H9 (cell line): ENCODE measurements around the gene ANKMY1. TPM values are rescaled to one million over a fixed set of nuclear protein-coding genes. Genes with fewer than 3 reads are reported as not detected.

Experiments
- DNase-seq: peaks from one replicate; pipeline ENCODE4 v3.0.0-alpha.2; 2017
- H2AFZ ChIP-seq: one replicate; pipeline ENCODE4 v1.6.1; 2013; ENCODE audit warnings: mild to moderate bottlenecking, low read length, control low read depth, moderate library complexity
- H2AK5ac ChIP-seq: 2 replicates; pipeline ENCODE4 v1.6.1; 2013; ENCODE audit warnings: low read length, control low read depth, mixed read lengths; ENCODE audit not compliant: insufficient read length
- H2BK120ac ChIP-seq: one replicate; pipeline ENCODE4 v1.6.1; 2013; ENCODE audit warnings: low read depth, mild to moderate bottlenecking, low read length, control low read depth, inconsistent platforms; ENCODE audit not compliant: poor library complexity, severe bottlenecking
- H2BK12ac ChIP-seq: 2 replicates; pipeline ENCODE4 v1.6.1; 2013; ENCODE audit warnings: low read length, control low read depth, mixed read lengths, low read depth; ENCODE audit not compliant: insufficient read length
- H2BK15ac ChIP-seq: 2 replicates; pipeline ENCODE4 v1.6.1; 2013; ENCODE audit warnings: low read depth, low read length, control low read depth
- H2BK20ac ChIP-seq: one replicate; pipeline ENCODE4 v1.6.1; 2013; ENCODE audit warnings: low read depth, mild to moderate bottlenecking, low read length, control low read depth, inconsistent platforms; ENCODE audit not compliant: poor library complexity, severe bottlenecking
- H2BK5ac ChIP-seq: 2 replicates; pipeline ENCODE4 v1.6.1; 2013; ENCODE audit warnings: low read length, control low read depth, mixed read lengths; ENCODE audit not compliant: insufficient read length
- H3K14ac ChIP-seq: 2 replicates; pipeline ENCODE4 v1.6.1; 2013; ENCODE audit warnings: low read length, control low read depth; ENCODE audit not compliant: insufficient read depth
- H3K18ac ChIP-seq: 2 replicates; pipeline ENCODE4 v1.6.1; 2013; ENCODE audit warnings: low read depth, mild to moderate bottlenecking, mixed read lengths, low read length, control low read depth; ENCODE audit not compliant: insufficient read length
- H3K23ac ChIP-seq: 2 replicates; pipeline ENCODE4 v1.6.1; 2013; ENCODE audit warnings: low read length, control low read depth, mixed read lengths, low read depth; ENCODE audit not compliant: insufficient read length
- H3K23me2 ChIP-seq: 2 replicates; pipeline ENCODE4 v1.6.1; 2013; ENCODE audit warnings: low read depth, mild to moderate bottlenecking, mixed read lengths, low read length, control low read depth; ENCODE audit not compliant: insufficient read length, poor library complexity, severe bottlenecking
- H3K27ac ChIP-seq: 2 replicates; pipeline ENCODE4 v1.5.1; 2013; ENCODE audit warnings: low read length, control low read depth, mixed read lengths, low read depth; ENCODE audit not compliant: insufficient read length
- H3K27me3 ChIP-seq: 2 replicates; pipeline ENCODE4 v1.6.1; 2013; ENCODE audit warnings: low read length, control low read depth, inconsistent platforms; ENCODE audit not compliant: insufficient read depth
- H3K4ac ChIP-seq: 2 replicates; pipeline ENCODE4 v1.6.1; 2013; ENCODE audit warnings: low read depth, mild to moderate bottlenecking, control low read depth, inconsistent platforms, low read length, moderate library complexity
- H3K4me1 ChIP-seq: 2 replicates; pipeline ENCODE4 v1.6.1; 2013; ENCODE audit warnings: low read length, control low read depth, inconsistent platforms; ENCODE audit not compliant: insufficient read depth
- H3K4me2 ChIP-seq: 2 replicates; pipeline ENCODE4 v1.6.1; 2013; ENCODE audit warnings: low read length, control low read depth, mixed read lengths; ENCODE audit not compliant: insufficient read length, insufficient read depth
- H3K56ac ChIP-seq: 2 replicates; pipeline ENCODE4 v1.6.1; 2013; ENCODE audit warnings: low read depth, mild to moderate bottlenecking, mixed read lengths, low read length, control low read depth; ENCODE audit not compliant: insufficient read length
- H3K79me1 ChIP-seq: 2 replicates; pipeline ENCODE4 v1.6.1; 2013; ENCODE audit warnings: low read depth, mild to moderate bottlenecking, moderate library complexity, low read length, control low read depth, inconsistent platforms; ENCODE audit not compliant: insufficient read depth, poor library complexity, severe bottlenecking
- H3K79me2 ChIP-seq: 2 replicates; pipeline ENCODE4 v1.6.1; 2013; ENCODE audit warnings: low read length, control low read depth, inconsistent platforms; ENCODE audit not compliant: insufficient read depth
- H3K9ac ChIP-seq: 2 replicates; pipeline ENCODE4 v1.6.1; 2013; ENCODE audit warnings: low read length, control low read depth, mixed read lengths; ENCODE audit not compliant: insufficient read length; ENCODE audit errors: extremely low read depth
- H3K9me3 ChIP-seq: one replicate; pipeline ENCODE4 v1.6.1; 2013; ENCODE audit warnings: low read depth, low read length, inconsistent platforms; ENCODE audit not compliant: control insufficient read depth
- H3T11ph ChIP-seq: one replicate; pipeline ENCODE4 v1.6.1; 2013; ENCODE audit warnings: mild to moderate bottlenecking, low read length, control low read depth, inconsistent platforms
- H4K20me1 ChIP-seq: one replicate; pipeline ENCODE4 v1.6.1; 2013; ENCODE audit not compliant: control insufficient read depth, insufficient read length, insufficient read depth
- H4K5ac ChIP-seq: 2 replicates; pipeline ENCODE4 v1.6.1; 2013; ENCODE audit warnings: low read depth, mild to moderate bottlenecking, mixed read lengths, low read length, control low read depth; ENCODE audit not compliant: insufficient read length
- H4K8ac ChIP-seq: replicated peaks from 2 replicates; pipeline ENCODE4 v1.6.1; 2013; ENCODE audit warnings: low read length, control low read depth, mixed read lengths, low read depth; ENCODE audit not compliant: insufficient read length
- H4K91ac ChIP-seq: 2 replicates; pipeline ENCODE4 v1.6.1; 2013; ENCODE audit warnings: low read depth, mild to moderate bottlenecking, moderate library complexity, mixed read lengths, low read length, control low read depth; ENCODE audit not compliant: insufficient read length
- H3K27ac Mint-ChIP-seq, 3 experiments: 2 replicates in 2 of 3; 3 replicates in 1 of 3; pipeline ENCODE4 v1.8.0; 2020 to 2021; ENCODE audit warnings: mixed read lengths in 3 of 3, mild to moderate bottlenecking in 1 of 3, moderate library complexity in 1 of 3
- H3K27me3 Mint-ChIP-seq: 2 replicates; pipeline ENCODE4 v1.8.0; 2021; ENCODE audit warnings: low read depth, mild to moderate bottlenecking, moderate library complexity, mixed read lengths
- H3K36me3 Mint-ChIP-seq, 3 experiments: 2 replicates in 2 of 3; 3 replicates in 1 of 3; pipeline ENCODE4 v1.8.0; 2020 to 2021; ENCODE audit warnings: low read depth in 3 of 3, mixed read lengths in 3 of 3; ENCODE audit not compliant: insufficient read depth in 1 of 3
- H3K4me1 Mint-ChIP-seq, 2 experiments: 2 replicates each; pipeline ENCODE4 v1.8.0; 2020; ENCODE audit warnings: mixed read lengths in 2 of 2
- H3K4me3 Mint-ChIP-seq, 2 experiments: 2 replicates in 1 of 2; 3 replicates in 1 of 2; pipeline ENCODE4 v1.8.0; 2020 to 2021; ENCODE audit warnings: mild to moderate bottlenecking in 2 of 2, mixed read lengths in 2 of 2, moderate library complexity in 1 of 2
- H3K9me3 Mint-ChIP-seq, 2 experiments: 2 replicates in 1 of 2; 3 replicates in 1 of 2; pipeline ENCODE4 v1.8.0; 2020; ENCODE audit warnings: mild to moderate bottlenecking in 2 of 2, mixed read lengths in 2 of 2, moderate library complexity in 1 of 2
- WGBS: extraction: QIAGEN DNeasy Blood & Tissue Kit; methylation state at CpG from one replicate; pipeline ENCODE4 v1.1.7; 2013; ENCODE audit warnings: missing lambda C conversion rate, low lambda C conversion rate, mixed read lengths; ENCODE audit not compliant: insufficient read length; ENCODE audit errors: extremely low coverage; 5-methylcytosine and 5-hydroxymethylcytosine counted together
- total RNA-seq: library from RNA; stranded (reverse); gene quantifications from 2 replicates; pipeline ENCODE4 v1.2.1, GENCODE V29; 2021
- TF ChIP-seq, protein P1 (sequence below): fragments of 200-600 bp; sonication (generic); conservative IDR thresholded peaks from 3 replicates; pipeline ENCODE4 v1.8.0; 2021; ENCODE audit warnings: antibody characterized with exemption, mild to moderate bottlenecking

ANKMY1 gene
- total RNA-seq, 1 experiment from 2014 or later, result 13.7 TPM

DNA sequence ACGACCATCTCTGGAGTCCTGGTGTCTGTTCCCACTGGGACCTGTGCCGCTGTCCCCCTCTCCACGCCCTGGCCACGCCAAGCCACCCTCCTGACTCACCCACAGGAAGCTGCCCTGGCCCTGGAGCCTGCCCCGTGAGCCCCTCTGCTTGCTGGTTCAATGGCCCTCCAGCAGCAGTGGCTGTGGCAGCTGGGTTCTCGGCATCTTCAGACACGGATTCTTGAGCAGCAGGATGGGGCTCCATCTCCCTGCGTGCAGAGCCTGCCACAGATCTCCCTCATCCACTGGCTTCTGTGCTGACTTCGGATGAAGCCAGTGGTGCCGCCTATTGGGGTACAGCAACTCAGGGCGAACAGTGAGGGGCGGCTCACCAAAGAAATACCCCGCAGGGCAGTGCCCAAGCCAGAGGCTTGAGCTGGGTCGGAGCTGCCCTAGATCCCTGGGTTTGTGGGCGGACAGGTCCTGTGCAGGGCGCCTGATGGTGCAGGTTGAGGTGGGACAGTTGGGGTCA is 42.7 kb upstream of the ANKMY1 start:
- Histone ChIP-seq H3K9ac (no peak overlapping the region), H3K56ac (no peak overlapping the region), H2AFZ (no peak overlapping the region), H3K27me3 (no peaks in the 10 kb centered on the region), H3K79me2 (no peaks in the 10 kb centered on the region), H2BK20ac (no peak overlapping the region), H3T11ph (no peak overlapping the region), H2AK5ac (no peak overlapping the region), H4K20me1 (no peaks in the 10 kb centered on the region), H4K5ac (no peak overlapping the region), H2BK15ac (no peak overlapping the region), H3K79me1 (no peaks in the 10 kb centered on the region), H4K8ac (no peak overlapping the region), H3K14ac (no peak overlapping the region), H2BK12ac (no peak overlapping the region), H3K23ac (no peak overlapping the region), H2BK120ac (no peak overlapping the region), H3K4me1 (no peaks in the 10 kb centered on the region), H3K9me3 (no peaks in the 10 kb centered on the region), H3K23me2 (no peaks in the 10 kb centered on the region), H3K18ac (no peak overlapping the region), H3K4ac (no peak overlapping the region), H3K27ac (no peak overlapping the region), H4K91ac (no peak overlapping the region), H3K4me2 (no peak overlapping the region), H2BK5ac (no peak overlapping the region)
- no peaks in the 10 kb centered on the region; a peak in 1 of 4 replicates for H3K4me1 Mint-ChIP-seq
- TF ChIP-seq, protein P1, sequence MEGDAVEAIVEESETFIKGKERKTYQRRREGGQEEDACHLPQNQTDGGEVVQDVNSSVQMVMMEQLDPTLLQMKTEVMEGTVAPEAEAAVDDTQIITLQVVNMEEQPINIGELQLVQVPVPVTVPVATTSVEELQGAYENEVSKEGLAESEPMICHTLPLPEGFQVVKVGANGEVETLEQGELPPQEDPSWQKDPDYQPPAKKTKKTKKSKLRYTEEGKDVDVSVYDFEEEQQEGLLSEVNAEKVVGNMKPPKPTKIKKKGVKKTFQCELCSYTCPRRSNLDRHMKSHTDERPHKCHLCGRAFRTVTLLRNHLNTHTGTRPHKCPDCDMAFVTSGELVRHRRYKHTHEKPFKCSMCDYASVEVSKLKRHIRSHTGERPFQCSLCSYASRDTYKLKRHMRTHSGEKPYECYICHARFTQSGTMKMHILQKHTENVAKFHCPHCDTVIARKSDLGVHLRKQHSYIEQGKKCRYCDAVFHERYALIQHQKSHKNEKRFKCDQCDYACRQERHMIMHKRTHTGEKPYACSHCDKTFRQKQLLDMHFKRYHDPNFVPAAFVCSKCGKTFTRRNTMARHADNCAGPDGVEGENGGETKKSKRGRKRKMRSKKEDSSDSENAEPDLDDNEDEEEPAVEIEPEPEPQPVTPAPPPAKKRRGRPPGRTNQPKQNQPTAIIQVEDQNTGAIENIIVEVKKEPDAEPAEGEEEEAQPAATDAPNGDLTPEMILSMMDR, result no peak
- H3K9me3 Mint-ChIP-seq, result no peaks in the 10 kb centered on the region
- H3K36me3 Mint-ChIP-seq, result peaks cover 0 to 13% (median 0%) of the 10 kb centered on the region in 3 experiments; a peak in 2 of 7 replicates
- no peak overlapping the region for H3K4me3 Mint-ChIP-seq
- no CpG with 5 or more reads among the region's 16 CpGs for WGBS
- no peak for DNase-seq
- no peaks in the 10 kb centered on the region; the same call in 1 of the 2 replicates for H3K27me3 Mint-ChIP-seq
- no peak overlapping the region for H3K27ac Mint-ChIP-seq
